ENCODE measurements around the gene TRANK1.
"Not testable (repeated sequence)": the region's sequence is repeated elsewhere in the genome, so short reads cannot be mapped to it uniquely, and the experiment has no call there.

DNA sequence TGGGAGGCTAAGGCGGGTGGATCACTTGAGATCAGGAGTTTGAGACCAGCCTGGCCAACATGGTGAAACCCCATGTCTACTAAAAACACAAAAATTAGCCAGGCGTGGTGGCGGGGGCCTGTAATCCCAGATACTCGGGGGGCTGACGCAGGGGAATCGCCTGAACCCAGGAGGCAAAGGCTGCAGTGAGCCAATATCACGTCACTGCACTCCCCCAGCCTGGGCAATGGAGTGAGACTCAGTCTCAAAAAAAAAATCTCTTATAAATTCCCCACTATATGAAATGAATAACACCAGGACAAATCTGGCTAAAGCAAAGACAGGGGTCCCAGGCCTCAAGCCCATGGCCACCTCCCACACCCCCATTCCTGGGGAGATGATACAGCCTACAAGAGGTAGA is 53.8 kb downstream of the TRANK1 start:
- not testable (repeated sequence) for TF ChIP-seq EZH2 (IDR thresholded peaks at IDR 0.05; ENCODE audit: insufficient read depth, poor library complexity, severe bottlenecking); EZH2phosphoT487 (IDR thresholded peaks at IDR 0.05; ENCODE audit: insufficient read depth, low read depth)
